T-helper 1 cell (primary cell): Measurements from ENCODE around the gene AIF1L.

Experiments
- DNase-seq, 5 donors: peaks; one replicate each; pipeline ENCODE4 v3.0.0-alpha.2; 2012 to 2020
- total RNA-seq, 4 donors: gene quantifications; one replicate each; lab custom pipeline; 2026; lab: John Stamatoyannopoulos, UW

The AIF1L gene
- 0 to 0.54 (median 0.27) reads per million in 4 donors for total RNA-seq

DNA sequence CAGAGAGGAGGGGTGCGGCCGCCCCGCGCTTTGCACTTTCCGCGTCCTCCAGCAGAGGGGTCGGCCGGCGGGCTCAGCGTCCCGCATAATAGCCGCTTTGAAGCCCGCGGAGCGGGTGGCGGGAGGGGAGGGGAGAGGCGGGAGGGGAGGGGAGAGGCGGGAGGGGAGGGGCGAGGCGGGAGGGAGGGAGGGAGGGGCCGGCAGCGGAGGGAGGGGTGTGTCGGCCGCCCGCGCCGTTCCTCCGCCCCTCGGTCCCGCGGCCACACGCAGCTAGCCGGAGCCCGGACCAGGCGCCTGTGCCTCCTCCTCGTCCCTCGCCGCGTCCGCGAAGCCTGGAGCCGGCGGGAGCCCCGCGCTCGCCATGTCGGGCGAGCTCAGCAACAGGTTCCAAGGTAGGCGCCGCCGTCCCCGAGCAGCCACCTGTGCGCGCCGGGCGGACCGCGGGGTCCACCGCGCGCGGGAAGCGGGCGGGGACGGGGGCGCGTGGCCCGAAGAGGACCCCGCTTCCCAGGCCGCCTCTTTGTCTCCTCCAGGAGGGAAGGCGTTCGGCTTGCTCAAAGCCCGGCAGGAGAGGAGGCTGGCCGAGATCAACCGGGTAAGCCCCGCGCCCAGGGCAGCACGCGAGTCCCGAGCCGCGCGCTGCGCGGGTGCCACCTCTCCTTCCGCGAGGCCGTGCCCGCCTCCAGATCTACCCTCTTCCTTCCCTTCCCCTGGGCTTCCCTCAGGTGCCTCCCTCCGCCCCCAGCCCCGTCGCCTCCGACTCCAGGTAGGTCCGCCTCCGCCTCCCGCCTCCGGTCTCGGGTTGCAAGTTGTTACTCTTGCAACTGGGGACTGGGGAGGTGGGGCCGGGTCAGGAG lies at the start of gene AIF1L:
TSS of gene AIF1L (plus strand) at position 263 of the 857 bp plus-strand sequence. CDS start at position 362, 99 bp downstream.
- no peak for DNase-seq

DNA sequence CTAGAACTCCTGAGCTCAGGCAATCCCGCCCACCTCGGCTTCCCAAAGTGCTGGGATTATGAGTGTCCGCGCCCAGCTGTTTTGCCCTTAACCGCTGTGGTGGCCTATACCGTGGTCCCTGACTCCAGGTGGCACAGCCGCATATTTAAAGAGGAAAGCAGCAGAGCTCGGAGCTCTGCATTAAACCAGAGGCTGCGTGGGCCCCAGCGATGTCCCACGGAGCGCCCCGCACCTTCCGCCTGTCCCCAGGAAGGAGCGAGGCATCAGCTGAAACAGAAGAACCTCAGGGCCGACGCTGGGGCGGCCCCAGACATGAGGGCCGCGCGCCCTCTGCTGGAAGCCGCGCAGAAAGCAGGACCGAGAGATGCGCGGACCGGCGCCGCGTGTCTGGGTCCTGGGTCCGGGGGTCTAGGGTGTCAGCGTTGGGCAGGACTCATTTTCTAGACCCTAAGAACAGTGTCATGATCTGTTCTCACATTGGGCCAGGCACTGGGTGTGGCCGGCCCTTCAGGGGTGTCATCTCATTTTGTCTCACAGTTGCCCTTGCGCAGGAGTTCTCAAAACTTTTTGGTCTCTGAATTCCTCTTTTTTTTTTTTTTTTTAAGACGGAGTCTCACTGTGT lies 49.6 kb upstream of the AIF1L start:
- DNase-seq = peak in 4 of 5 donors; percentile 44 to 79 (median 52)

DNA sequence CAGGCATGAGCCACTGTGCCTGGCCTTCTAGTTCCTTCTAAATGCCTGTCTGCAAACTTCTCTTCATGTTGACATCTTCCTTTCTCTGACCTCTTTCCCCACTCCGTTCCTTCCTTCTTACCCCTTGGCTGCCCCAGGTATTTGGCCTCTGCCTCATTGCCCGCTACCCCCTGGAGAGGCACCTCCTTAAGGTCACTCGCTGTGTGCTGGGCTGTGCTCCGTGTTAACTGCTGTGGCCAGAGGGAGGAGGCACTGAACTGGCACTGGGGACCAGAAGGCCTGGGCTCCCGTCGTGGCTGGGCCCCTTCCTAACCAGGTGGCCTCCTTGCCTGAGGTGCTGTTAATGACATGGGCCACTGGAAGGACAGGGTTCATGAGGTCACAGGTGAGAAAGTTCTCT lies 48.0 kb upstream of the AIF1L start:
- DNase-seq = no peak

DNA sequence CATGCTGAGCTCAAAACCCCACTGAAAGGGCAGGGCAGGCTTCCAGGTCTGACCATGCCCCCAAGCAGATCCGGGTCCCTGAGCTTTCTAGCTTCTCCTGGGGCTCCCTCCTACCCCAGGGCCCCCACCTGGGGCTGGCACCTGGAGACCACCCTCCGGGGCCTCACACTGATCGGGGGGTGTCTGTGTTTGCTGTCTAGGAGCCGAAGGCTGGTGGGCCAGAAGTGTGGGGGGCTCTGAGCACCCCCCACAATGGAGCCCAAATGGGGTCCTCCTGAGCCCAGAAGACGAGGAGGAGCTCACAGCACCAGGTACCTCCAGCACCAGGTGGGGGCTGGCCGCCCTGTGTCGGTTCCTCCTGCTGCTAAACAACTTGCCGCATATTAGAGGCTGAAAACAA lies 47.5 kb upstream of the AIF1L start:
- DNase-seq = no peak

DNA sequence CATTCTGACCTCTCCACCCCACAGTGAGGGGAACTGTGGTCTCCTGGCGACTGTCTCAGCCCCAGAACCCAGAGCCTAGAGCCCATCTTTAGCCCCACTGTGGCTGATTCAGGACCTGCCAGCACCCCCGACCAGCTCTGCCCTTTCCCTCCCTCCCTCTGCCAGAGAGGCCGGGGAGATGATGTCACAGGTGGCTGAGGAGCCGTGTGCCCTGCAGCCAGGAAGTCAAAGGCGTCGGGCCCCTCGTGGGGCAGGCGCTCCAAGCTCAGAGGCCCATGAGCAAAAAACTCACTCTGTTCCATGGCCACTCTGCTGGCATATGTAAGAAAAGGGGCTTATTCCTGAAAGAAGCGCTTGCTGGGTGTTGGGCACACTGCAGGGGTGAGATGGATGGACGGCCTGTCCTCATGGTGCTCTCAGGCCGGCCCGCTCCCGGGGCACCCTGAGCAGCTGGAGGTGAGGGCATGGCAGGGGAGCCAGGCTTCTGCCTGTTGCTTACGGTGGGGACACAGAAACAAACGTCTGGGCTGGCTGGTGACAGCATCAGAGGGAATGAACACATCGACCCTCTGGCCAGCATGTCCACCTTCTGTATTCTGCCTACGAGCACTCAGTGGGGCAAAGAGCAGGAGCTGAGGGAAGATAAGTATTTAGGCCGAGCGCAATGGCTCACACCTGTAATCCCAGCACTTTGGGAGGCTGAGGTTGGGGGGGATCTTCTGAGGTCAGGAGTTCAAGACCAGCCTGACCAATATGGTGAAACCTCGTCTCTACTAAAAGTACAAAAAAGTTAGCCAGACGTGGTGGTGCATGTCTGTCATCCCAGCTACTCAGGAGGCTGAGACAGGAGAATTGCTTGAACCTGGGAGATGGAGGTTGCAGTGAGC lies 46.3 kb upstream of the AIF1L start:
- DNase-seq = no peak

DNA sequence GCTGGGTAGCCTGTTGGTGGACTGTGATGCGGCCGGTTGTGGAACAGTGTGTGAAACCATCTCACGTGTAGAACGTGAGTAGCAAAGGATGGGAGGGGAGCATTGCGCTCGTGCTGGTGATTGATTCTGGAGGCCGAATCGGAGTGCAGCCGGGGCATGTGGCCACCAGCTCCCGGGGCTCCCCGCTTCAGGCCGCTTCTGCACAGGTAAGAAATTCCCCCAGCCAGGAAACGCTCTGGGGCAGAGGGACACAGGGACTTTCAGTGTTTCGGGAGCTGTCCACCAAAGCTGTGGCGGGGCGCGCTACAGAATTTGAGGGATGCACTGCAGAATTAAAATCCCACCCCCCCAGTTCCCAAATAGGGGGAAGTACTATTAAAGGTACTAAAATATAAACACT lies 45.5 kb upstream of the AIF1L start:
- no peak for DNase-seq

DNA sequence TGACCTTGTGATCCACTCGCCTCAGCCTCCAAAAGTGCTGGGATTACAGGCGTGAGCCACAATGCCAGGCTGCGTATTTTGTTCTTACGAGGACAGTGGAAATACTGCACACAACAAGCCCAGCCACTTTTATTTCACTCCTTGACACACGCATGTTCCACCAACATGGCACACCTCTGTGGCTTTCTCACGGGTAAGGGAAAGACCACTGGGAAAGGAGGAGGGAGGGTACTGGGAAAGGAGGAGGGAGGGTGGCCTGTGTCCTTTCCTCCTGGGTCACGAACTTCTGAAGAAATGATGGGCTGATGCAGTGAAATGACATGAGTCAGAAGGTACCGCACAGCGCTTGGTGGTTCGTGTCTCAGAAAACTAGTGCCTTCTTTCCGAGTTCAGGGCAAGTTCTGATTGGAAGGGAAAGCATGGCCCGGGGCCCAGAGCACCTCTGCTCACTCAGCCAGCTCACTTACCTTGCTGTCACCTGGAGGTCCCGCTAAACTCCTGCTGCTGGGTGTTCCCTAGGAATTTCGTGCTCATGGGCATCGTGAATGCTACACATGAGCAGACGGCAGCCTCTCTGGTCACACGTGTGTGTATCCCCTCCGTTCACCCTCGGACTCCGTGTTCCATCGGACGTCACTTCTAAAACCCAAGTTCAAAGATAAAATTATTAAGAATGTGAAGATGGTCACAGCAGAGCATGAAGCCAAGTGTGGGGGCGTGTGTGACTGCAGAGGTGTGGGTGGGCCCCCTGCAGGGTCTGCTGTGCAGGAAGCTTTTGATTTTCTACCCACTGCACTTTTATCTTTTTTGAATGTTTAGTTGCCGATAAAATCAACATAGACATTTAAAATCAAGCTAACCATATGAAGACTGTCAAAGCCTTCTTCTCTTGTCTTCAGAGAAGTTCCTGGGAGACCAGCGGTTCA lies 44.5 kb upstream of the AIF1L start:
- DNase-seq = no peak

DNA sequence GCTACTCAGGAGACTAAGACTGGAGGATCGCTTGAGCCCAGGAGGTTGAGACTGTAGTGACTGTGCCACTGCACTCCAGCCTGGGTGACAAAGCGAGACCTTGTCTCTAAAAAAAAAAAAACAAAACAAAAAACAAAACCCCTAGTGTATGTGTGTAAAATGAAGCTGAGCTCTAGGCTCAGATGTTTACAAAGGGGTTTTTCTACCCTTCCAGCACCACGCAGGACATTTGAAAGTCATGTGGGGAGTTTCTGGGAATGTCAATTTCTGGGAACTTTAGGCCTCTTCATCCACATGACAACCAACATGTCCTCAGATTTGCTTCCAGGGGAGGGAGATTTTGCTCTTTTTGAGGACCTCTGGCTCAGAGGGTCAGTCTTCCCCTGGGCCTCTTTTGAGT lies 42.4 kb upstream of the AIF1L start:
- DNase-seq = no peak

DNA sequence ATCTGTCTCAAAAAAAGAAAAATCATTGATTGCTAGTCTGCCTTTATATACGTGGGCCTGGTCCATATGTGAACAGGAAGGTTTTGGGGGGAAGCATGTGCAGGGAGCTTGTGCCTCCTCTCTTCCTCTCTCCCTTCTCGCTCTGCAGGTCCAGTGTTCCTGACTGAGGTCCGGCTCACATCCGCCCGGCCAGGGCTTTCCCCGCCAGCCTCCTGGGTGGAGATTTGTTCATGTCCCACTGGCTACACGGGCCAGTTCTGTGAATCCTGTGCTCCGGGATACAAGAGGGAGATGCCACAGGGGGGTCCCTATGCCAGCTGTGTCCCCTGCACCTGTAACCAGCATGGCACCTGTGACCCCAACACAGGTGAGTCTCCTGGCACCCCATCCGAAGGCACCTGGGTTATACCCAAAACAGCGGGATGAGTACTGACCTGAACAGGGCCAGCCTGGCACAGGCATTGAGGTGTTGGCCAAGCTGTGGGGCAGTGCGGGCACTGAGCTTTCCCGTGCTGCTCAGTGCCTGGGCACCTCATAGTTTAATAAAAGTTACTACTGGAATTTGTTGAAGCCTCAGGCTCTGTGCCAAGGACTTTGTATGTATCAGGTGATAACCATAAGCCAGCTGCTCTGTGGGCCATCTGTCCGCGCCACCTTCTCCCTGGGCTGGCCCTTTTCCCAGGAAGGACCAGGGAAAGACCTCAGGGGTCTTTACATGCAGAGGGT lies 39.4 kb upstream of the AIF1L start:
- no peak for DNase-seq

DNA sequence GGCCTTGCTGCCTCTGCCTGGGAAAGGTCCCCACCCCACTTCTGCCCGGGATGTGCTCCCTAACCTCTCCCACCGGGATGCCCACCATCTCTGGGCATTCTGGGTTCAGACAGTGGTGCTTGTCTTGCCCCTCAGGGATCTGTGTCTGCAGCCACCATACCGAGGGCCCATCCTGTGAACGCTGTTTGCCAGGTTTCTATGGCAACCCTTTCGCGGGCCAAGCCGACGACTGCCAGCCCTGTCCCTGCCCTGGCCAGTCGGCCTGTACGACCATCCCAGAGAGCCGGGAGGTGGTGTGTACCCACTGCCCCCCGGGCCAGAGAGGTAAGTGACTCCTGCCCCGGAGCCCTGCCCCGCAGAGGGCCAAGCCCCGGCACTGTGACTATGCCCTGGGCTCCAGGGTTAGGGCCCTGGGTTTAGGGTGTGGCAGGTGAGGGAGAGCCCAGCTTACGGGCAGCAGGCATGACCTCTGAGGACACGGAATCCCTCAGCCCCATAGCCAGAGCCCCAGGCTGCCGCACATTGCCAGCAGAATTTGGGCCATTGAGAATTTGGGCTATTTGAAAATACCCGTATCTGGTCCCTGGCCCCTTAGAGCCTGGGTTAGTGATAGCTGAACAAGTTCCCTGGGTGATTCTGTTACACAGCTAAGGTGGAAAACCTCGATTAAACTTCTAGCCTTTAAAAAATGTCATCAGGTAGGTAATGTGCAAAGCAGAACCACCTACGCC lies 35.3 kb upstream of the AIF1L start:
- no peak for DNase-seq

DNA sequence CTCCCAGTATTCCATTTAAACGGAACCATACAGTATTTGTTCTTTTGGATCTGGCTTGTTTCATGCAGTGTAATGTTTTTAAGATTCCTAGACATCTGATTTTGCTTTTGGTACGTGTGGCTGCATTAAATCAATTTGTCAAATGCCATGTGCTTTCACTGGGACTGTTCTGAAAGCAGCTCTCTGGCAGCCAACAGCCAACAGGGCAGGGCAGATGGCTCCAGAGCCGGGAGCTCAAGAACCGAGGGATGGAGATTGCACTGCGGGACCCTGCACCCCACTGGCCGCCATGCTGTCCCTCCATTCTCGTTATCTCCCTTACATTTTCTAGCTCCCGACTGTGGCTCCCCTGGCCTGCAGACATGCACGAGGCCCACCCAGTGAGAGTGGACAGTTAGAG lies 33.4 kb upstream of the AIF1L start:
- DNase-seq = no peak

DNA sequence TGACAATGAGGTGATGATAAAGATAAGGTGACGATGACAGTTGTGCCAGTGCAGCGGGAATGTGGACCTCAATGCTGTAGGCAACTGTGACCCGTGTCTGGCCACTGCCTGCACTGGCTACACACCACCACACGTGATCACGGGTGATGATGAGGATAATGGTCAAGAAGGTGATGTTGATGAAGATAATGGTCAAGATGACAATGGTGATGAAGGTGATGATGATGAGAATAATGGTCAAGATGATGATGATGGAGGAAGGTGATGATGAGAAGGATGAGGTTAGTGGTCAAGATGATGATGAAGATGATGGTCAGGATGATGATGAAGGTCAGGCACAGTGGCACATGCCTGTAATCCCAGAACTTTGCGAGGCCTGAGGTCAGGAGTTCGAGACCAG lies 30.7 kb upstream of the AIF1L start:
- no peak for DNase-seq

DNA sequence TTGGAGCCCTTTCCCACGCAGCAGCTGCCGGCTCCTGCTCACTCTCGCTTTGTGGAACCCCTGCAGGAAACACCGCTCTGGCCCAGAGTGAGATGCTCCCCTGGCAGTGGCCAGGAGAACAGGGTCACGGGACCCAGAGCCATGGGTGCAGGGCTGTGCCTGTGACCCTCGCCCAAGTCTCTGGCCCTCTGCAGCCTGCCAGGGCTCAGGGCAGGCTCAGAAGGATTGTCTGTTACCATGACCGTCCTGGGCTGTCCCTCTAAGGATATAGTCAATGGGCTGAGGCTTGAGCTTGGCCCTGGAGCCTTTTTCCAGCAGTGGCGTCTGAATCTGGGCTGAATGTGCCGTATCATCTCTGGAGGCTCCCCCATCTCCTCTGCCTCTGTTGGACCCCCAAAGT lies 28.7 kb upstream of the AIF1L start:
- DNase-seq = no peak

DNA sequence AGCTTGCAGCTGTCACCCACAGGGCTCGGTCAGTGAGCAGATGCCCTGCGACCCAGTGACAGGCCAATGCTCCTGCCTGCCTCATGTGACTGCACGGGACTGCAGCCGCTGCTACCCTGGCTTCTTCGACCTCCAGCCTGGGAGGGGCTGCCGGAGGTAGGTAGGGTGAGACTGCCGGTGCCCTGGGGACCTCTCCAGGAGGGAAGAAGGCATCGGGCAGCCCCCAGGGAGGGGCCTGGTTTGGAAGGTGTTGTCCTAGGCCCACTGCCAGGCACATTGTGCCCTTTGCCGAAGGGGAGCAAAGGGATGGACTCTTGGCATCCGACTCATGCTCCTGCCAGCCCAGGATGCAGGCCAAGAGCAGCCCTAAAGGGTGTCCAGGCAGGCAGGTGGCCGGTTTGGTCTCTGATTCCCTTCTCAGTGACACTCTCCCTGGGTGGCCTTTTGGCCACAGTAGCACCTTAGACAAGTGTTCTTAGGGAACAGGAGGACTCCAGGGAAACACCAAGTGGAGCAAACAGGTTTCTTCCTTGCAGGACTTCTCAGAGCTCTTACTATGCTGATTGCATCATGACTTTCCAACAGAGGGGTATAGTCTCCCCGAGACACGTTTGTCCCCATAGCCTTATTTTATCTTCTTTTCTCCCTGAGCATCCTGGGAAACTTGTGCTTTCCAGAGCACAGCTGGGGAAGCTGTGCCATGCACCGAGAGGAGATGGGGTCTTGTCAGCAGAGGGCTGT lies 28.1 kb upstream of the AIF1L start:
- no peak for DNase-seq

DNA sequence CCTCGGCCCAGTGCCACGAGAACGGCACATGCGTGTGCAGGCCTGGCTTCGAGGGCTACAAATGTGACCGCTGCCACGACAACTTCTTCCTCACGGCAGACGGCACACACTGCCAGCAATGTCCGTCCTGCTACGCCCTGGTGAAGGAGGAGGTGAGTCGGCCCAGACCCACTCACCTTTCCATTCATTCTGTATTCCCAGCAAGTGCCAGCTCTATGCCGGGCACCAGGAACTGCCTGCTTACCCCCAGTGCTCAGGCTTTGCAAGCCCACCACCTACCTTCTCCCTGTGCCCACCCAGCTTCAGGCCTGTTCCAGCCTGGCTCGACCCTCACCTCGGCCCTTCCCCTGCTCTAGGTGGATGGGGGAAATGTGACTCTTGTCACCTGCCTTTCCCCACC lies 26.6 kb upstream of the AIF1L start:
- no peak for DNase-seq

DNA sequence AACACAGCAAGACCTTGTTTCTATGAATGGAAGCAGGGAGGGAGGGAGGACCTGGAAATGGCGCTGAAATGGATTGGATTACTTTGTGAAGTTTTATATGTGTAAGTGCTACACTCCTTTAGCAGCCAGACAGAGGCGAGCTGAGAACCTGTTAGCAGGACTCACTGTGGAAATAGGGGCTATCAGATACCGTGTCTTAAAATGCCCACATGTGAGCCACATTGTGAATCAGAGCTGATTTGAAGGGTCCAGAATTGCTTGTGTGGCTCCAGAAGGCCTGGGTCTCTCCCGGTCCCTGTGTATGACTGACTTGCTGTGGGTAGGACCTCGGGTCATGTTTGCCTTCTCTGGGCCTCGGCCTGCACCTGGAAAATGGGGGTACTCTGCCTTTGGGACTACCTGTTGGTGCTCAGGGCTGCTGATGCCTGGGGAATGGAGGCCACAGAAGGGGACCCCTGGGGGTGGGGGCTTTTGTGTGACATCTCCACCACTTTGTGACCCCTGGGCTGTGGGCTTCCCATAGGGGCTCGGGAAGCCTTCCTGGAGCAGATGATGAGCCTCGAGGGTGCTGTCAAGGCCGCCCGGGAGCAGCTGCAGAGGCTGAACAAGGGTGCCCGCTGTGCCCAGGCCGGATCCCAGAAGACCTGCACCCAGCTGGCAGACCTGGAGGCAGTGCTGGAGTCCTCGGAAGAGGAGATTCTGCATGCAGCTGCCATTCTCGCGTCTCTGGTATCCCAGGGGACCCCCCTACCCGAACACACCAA lies 24.0 kb upstream of the AIF1L start:
- DNase-seq = no peak

DNA sequence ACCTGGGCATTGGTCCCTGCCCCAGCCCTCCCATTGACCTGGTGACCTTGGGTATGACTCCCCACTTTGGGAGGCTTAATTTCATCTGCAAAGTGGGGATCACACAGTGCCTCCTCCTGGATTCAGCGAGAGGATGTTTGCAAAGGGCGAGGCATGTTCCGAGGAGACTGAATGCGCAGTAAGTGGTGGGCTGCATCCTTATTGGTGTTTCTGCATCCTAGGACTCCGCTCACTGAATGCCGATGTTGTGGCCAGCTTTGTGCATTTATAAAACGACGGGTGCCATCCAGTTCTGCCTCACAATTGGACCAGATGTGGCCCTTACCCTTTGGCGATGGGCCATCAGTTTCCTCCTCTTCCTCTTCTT lies 23.5 kb upstream of the AIF1L start:
- no peak for DNase-seq

DNA sequence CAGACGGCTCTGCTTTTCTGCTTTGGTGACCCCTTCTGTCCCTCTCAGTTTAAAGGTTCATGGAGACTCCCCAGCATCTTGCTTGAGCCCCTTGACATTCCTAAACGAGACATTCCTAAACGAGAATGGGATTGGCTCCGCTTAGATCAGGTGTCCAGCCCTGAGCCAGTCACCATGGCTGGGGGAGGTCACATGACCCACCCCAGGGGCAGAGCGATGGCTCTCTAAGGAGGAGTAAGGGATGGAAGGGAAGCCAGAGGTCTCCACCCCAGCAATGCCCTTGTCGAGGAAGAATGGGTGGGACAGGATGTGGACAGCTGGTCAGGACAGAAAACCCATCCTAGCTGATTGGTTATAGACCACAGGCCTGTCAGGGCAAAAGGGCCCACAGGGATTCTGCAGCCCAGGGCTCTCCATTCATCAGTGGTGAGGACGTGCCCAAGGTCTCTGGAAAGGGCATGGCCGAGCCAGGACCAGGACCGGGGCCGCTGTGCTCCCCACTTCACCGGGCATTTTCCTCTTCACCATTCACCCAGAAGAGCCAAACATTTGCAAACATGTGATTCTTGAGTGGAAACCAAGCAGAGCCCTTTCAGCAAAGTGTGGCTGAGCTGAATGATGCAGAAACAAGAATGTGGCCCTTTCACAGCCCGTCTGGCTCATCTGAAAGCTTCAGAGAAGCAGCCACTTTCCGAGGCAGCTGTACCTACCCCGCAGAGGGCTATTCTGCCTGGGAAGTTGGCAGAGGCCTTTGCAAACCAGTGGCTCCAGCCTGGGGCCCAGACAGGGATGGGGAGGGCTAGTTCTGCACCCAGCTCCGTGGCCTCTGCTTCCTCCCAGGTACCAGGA lies 19.8 kb upstream of the AIF1L start:
- DNase-seq = no peak
